ENCODE results near the gene F12.
"Not testable (repeated sequence)": the region's sequence is repeated elsewhere in the genome, so short reads cannot be mapped to it uniquely, and the experiment has no call there.

The F12 gene

DNA sequence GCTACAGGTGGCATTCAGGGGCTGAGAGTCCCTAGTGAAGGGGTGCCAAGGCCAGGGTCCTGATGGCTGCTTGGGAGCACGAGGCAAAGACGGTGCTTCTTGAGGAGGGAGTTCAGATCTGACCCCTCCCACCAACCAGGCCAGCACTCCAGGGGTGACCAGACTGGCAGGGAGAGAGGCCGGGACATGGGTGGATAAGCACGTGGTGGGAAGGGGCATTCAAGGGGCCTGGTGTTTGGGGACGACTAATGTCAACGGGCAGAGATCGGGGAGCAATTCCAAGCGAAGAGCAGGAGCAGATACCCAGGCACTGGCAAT, 47.1 kb downstream of the F12 start:
- ChIA-PET POLR2A (interaction anchor here (3.5 kb wide), 1 partner anchor 11 kb away, joined by 42 read pairs; the partner anchor contains the start of gene LMAN2), CTCF (interaction anchor here (0.7 kb wide), 2 partner anchors 8 to 65 kb away, joined by 3 to 5 read pairs; no protein-coding TSS in a partner anchor)
- TF ChIP-seq ARNT (IDR thresholded peaks at IDR 0.05), result no peak
- TF ChIP-seq BHLHE40 (IDR thresholded peaks at IDR 0.05; ENCODE audit: borderline replicate concordance), result no peak
- no peak for TF ChIP-seq ZNF384 (IDR thresholded peaks at IDR 0.05)
- TF ChIP-seq SUZ12 (IDR thresholded peaks at IDR 0.05), result no peak
- TF ChIP-seq TARDBP (IDR thresholded peaks at IDR 0.05), result no peak
- TF ChIP-seq SP1 (IDR thresholded peaks at IDR 0.05), result no peak
- TF ChIP-seq, protein P1, sequence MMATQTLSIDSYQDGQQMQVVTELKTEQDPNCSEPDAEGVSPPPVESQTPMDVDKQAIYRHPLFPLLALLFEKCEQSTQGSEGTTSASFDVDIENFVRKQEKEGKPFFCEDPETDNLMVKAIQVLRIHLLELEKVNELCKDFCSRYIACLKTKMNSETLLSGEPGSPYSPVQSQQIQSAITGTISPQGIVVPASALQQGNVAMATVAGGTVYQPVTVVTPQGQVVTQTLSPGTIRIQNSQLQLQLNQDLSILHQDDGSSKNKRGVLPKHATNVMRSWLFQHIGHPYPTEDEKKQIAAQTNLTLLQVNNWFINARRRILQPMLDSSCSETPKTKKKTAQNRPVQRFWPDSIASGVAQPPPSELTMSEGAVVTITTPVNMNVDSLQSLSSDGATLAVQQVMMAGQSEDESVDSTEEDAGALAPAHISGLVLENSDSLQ (IDR thresholded peaks at IDR 0.05), result no peak
- TF ChIP-seq NFRKB (IDR thresholded peaks at IDR 0.05), result no peak
- TF ChIP-seq CTBP1 (IDR thresholded peaks at IDR 0.05; ENCODE audit: borderline replicate concordance), result no peak
- no peak for TF ChIP-seq FOXK2 (IDR thresholded peaks at IDR 0.05)
- no peak for TF ChIP-seq HDGF (IDR thresholded peaks at IDR 0.05; ENCODE audit: borderline replicate concordance)

GRCh38 chr5:177361418-177362291, 47.7 kb downstream of the F12 start:
- TF ChIP-seq ZNF384 (IDR thresholded peaks at IDR 0.05) (no peak), FOXK2 (IDR thresholded peaks at IDR 0.05) (no peak), TARDBP (IDR thresholded peaks at IDR 0.05) (no peak), ARNT (IDR thresholded peaks at IDR 0.05) (no peak), LEF1 (IDR thresholded peaks at IDR 0.05; ENCODE audit: borderline replicate concordance) (no peak), FOXM1 (IDR thresholded peaks at IDR 0.05; ENCODE audit: borderline replicate concordance) (no peak), SP1 (IDR thresholded peaks at IDR 0.05) (no peak), HDGF (IDR thresholded peaks at IDR 0.05; ENCODE audit: borderline replicate concordance) (no peak), CTBP1 (IDR thresholded peaks at IDR 0.05; ENCODE audit: borderline replicate concordance) (no peak), FOXA1 (IDR thresholded peaks at IDR 0.05) (no peak), SUZ12 (IDR thresholded peaks at IDR 0.05) (no peak), BHLHE40 (IDR thresholded peaks at IDR 0.05; ENCODE audit: borderline replicate concordance) (no peak), ELF4 (IDR thresholded peaks at IDR 0.05) (no peak), NFRKB (IDR thresholded peaks at IDR 0.05) (no peak), L3MBTL2 (conservative IDR thresholded peaks at IDR 0.05) (no peak)
- TF ChIP-seq, protein P1 (IDR thresholded peaks at IDR 0.05), result no peak
- POLR2A ChIA-PET, result interaction anchor here (3.5 kb wide), 1 partner anchor 10 kb away, joined by 42 read pairs; the partner anchor contains the start of gene LMAN2
- no peak for DNase-seq (ENCODE audit: extremely low spot score)
- CTCF ChIA-PET, result interaction anchor here (0.7 kb wide), 2 partner anchors 9 to 66 kb away, joined by 3 to 5 read pairs; no protein-coding TSS in a partner anchor

More for the DNA sequence above, 47.1 kb downstream of the F12 start:
- no peak for DNase-seq (ENCODE audit: extremely low spot score)

DNA sequence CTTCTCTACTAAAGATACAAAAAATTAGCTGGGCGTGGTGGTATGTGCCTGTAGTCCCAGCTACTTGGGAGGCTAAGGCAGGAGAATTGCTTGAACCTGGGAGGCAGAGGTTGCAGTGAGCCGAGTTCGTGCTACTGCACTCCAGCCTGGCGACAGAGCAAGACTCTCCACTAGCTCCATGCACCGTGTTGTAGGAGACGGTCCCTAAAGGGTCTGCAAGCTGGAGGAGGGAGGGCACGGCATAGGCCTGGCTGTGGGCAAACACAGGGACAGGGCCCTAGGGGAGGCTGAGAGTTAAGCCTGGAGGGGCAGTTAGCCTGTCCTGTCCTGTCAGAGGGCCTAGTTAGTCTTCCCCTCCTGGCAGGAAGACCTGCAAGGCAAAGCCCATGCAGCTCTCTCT, 48.6 kb downstream of the F12 start:
- not testable (repeated sequence) for DNase-seq (ENCODE audit: extremely low spot score)
- CTCF ChIA-PET, result interaction anchor here (0.7 to 1.1 kb wide), 2 partner anchors 9 to 53 kb away, joined by 3 read pairs; partner anchors contain the start of gene LMAN2
- POLR2A ChIA-PET, result interaction anchor here (1.0 to 3.5 kb wide), 3 partner anchors 9 to 18 kb away, joined by 3 to 42 read pairs (median 3); partner anchors contain the start of gene LMAN2

DNA sequence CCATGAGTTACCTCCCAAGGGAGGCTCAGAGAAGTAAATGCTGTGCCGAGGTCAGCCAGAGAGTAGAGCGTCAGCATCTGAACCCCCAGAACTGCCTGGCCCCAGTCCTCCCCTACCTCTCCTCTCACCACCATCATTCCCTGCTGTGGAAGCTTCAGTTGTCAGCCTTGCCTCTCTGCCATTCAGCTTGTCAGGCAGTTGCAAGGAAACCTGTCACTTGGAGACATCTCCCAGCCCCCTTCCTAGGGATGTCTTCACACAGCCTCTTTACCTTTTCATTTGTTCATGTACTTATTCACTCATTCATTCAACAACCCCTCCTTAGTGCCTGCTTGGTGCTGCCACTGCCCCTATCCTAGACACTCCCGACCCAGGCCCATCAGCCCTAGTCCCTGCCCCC, 49.5 kb downstream of the F12 start:
- TF ChIP-seq ARNT (IDR thresholded peaks at IDR 0.05), result no peak
- TF ChIP-seq LEF1 (IDR thresholded peaks at IDR 0.05; ENCODE audit: borderline replicate concordance), result no peak
- no peak for TF ChIP-seq NFRKB (IDR thresholded peaks at IDR 0.05)
- no peak for TF ChIP-seq ZNF384 (IDR thresholded peaks at IDR 0.05)
- TF ChIP-seq FOXA1 (IDR thresholded peaks at IDR 0.05), result no peak
- no peak for TF ChIP-seq HDGF (IDR thresholded peaks at IDR 0.05; ENCODE audit: borderline replicate concordance)
- TF ChIP-seq CTBP1 (IDR thresholded peaks at IDR 0.05; ENCODE audit: borderline replicate concordance), result no peak
- no peak for TF ChIP-seq BHLHE40 (IDR thresholded peaks at IDR 0.05; ENCODE audit: borderline replicate concordance)
- TF ChIP-seq L3MBTL2 (conservative IDR thresholded peaks at IDR 0.05), result no peak
- TF ChIP-seq SP1 (IDR thresholded peaks at IDR 0.05), result no peak
- POLR2A ChIA-PET, result interaction anchor here (1.1 to 3.5 kb wide), 2 partner anchors 8 to 14 kb away, joined by 3 to 42 read pairs; partner anchors contain the start of gene LMAN2
- CTCF ChIA-PET, result interaction anchor here (0.7 to 1.1 kb wide), 2 partner anchors 8 to 54 kb away, joined by 3 read pairs; partner anchors contain the start of gene LMAN2
- DNase-seq (ENCODE audit: extremely low spot score), result no peak

GRCh38 chr5:177359451-177359851, 49.9 kb downstream of the F12 start:
- DNase-seq (ENCODE audit: extremely low spot score), result no peak
- POLR2A ChIA-PET, result interaction anchor here (3.5 kb wide), 1 partner anchor 8 kb away, joined by 42 read pairs; the partner anchor contains the start of gene LMAN2
- CTCF ChIA-PET, result no interaction called here
- TF ChIP-seq SP1 (IDR thresholded peaks at IDR 0.05) (no peak), CTBP1 (IDR thresholded peaks at IDR 0.05; ENCODE audit: borderline replicate concordance) (no peak), FOXM1 (IDR thresholded peaks at IDR 0.05; ENCODE audit: borderline replicate concordance) (no peak), FOXA1 (IDR thresholded peaks at IDR 0.05) (no peak), L3MBTL2 (conservative IDR thresholded peaks at IDR 0.05) (no peak), ARNT (IDR thresholded peaks at IDR 0.05) (no peak), ELF4 (IDR thresholded peaks at IDR 0.05) (no peak)
- TF ChIP-seq, protein P1 (IDR thresholded peaks at IDR 0.05), result no peak

GRCh38 chr5:177358370-177358819, 51.0 kb downstream of the F12 start:
- ChIA-PET CTCF (interaction anchor here (1.4 kb wide), 1 partner anchor 11 kb away, joined by 3 read pairs; no protein-coding TSS in a partner anchor), POLR2A (no interaction called here)
- DNase-seq (ENCODE audit: extremely low spot score), result no peak
- TF ChIP-seq CTBP1 (IDR thresholded peaks at IDR 0.05; ENCODE audit: borderline replicate concordance) (no peak), NFRKB (IDR thresholded peaks at IDR 0.05) (no peak), SP1 (IDR thresholded peaks at IDR 0.05) (no peak), FOXA1 (IDR thresholded peaks at IDR 0.05) (no peak), HDGF (IDR thresholded peaks at IDR 0.05; ENCODE audit: borderline replicate concordance) (no peak), SUZ12 (IDR thresholded peaks at IDR 0.05) (no peak), FOXM1 (IDR thresholded peaks at IDR 0.05; ENCODE audit: borderline replicate concordance) (no peak), LEF1 (IDR thresholded peaks at IDR 0.05; ENCODE audit: borderline replicate concordance) (no peak), BHLHE40 (IDR thresholded peaks at IDR 0.05; ENCODE audit: borderline replicate concordance) (no peak), ELF4 (IDR thresholded peaks at IDR 0.05) (no peak), ARNT (IDR thresholded peaks at IDR 0.05) (no peak), ZNF384 (IDR thresholded peaks at IDR 0.05) (no peak), FOXK2 (IDR thresholded peaks at IDR 0.05) (no peak), L3MBTL2 (conservative IDR thresholded peaks at IDR 0.05) (no peak), TARDBP (IDR thresholded peaks at IDR 0.05) (no peak)
- TF ChIP-seq, protein P1 (IDR thresholded peaks at IDR 0.05), result no peak
